ENCODE results near the gene RNF167. TPM values are rescaled to one million over a fixed set of nuclear protein-coding genes. Genes with fewer than 3 reads are reported as not detected.
A peak's percentile ranks its signal among the peaks of the same experiment; 100 is the strongest.

The RNF167 gene
- total RNA-seq, 1 donor from 2014 or later, result 44.1 TPM

DNA sequence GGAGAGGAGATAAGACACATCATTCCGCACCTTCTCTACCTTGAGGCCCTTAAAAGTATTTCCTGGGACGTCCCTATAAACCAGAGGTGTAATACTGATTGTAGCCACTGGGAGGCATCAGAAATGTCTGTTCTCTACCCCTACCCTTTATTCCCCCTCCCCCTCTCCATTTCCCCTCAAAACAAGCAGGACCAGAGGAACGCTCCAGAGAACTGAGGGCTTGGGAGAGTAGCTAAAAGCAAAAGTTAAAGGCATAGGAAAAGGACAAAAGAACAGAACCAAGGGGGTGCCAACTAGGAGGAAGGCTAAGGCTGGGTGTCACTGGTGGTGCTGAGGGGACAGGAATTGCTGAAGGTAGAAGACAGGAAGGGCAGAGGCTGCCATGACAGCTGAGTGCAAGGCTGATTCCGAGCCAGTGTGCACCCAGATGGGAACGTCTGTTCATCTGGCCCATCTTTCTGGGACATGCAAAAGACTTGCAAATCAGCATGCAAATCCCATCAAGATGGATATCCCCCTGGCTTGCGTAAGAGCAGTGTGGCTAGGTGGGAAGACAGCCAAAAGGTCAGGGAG lies 40.7 kb downstream of the RNF167 start:
- H3K27me3 ChIP-seq (ENCODE audit: control insufficient read depth, insufficient read depth, low read length), result no peaks in the 10 kb centered on the region
- TF ChIP-seq, protein P1, sequence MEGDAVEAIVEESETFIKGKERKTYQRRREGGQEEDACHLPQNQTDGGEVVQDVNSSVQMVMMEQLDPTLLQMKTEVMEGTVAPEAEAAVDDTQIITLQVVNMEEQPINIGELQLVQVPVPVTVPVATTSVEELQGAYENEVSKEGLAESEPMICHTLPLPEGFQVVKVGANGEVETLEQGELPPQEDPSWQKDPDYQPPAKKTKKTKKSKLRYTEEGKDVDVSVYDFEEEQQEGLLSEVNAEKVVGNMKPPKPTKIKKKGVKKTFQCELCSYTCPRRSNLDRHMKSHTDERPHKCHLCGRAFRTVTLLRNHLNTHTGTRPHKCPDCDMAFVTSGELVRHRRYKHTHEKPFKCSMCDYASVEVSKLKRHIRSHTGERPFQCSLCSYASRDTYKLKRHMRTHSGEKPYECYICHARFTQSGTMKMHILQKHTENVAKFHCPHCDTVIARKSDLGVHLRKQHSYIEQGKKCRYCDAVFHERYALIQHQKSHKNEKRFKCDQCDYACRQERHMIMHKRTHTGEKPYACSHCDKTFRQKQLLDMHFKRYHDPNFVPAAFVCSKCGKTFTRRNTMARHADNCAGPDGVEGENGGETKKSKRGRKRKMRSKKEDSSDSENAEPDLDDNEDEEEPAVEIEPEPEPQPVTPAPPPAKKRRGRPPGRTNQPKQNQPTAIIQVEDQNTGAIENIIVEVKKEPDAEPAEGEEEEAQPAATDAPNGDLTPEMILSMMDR (IDR thresholded peaks at IDR 0.05; ENCODE audit: insufficient read depth, low read length, poor library complexity, severe bottlenecking), result peak; percentile 71
- DNase-seq (ENCODE audit: low read depth), result no peak
- H3K4me3 ChIP-seq (ENCODE audit: low read depth, low read length), result no peak overlapping the region
- peaks cover 3% of the 10 kb centered on the region for H3K36me3 ChIP-seq (ENCODE audit: control insufficient read depth, insufficient read depth, low read length)

DNA sequence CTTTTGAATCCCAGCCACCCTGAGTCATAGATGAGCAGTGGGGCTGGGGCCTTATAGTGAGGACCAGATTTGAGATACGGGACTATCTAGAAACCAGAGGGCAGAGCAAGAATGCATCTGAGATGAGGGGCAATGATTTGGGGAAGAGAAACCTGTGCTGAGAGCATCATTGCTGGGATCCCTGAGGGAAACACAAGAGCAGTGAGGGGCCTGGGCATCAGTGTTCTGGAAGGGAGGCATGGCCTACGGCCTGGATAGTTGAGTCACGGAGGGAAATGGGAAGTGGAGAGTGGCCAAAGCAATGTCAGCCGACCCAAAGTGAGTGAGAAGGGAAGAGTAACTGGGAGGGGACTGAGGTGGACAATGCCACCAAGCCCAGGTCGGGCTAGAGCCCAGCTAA lies 42.2 kb downstream of the RNF167 start:
- Histone ChIP-seq H3K4me3 (ENCODE audit: low read depth, low read length) (no peak overlapping the region), H3K36me3 (ENCODE audit: control insufficient read depth, insufficient read depth, low read length) (peaks cover 3% of the 10 kb centered on the region), H3K27me3 (ENCODE audit: control insufficient read depth, insufficient read depth, low read length) (no peaks in the 10 kb centered on the region)
- TF ChIP-seq, protein P1 (IDR thresholded peaks at IDR 0.05; ENCODE audit: insufficient read depth, low read length, poor library complexity, severe bottlenecking), result no peak
- no peak for DNase-seq (ENCODE audit: low read depth)

DNA sequence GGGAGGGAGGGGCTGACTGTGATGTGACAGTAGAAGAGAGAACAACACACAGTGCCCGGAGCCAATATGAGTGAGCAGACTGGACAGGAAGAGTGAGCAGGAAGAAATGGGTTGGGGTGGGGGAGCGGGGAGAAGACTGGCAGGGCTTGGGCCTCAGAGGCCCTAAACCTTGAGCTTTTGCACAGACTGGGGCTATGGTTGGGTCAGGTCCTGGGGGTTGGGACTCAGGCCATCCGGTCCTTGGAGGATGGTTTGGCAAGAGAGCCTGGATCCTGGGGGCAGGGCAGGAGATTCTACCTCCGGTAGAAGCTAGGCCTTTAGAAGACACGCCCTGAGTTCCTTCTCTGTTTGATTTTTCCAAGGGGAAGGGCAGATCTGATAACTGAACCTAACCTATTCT lies 46.3 kb downstream of the RNF167 start:
- TF ChIP-seq, protein P1 (IDR thresholded peaks at IDR 0.05; ENCODE audit: insufficient read depth, low read length, poor library complexity, severe bottlenecking), result no peak
- Histone ChIP-seq H3K4me3 (ENCODE audit: low read depth, low read length) (peak overlapping the region; percentile 66), H3K27me3 (ENCODE audit: control insufficient read depth, insufficient read depth, low read length) (no peaks in the 10 kb centered on the region), H3K36me3 (ENCODE audit: control insufficient read depth, insufficient read depth, low read length) (no peaks in the 10 kb centered on the region)
- no peak for DNase-seq (ENCODE audit: low read depth)

DNA sequence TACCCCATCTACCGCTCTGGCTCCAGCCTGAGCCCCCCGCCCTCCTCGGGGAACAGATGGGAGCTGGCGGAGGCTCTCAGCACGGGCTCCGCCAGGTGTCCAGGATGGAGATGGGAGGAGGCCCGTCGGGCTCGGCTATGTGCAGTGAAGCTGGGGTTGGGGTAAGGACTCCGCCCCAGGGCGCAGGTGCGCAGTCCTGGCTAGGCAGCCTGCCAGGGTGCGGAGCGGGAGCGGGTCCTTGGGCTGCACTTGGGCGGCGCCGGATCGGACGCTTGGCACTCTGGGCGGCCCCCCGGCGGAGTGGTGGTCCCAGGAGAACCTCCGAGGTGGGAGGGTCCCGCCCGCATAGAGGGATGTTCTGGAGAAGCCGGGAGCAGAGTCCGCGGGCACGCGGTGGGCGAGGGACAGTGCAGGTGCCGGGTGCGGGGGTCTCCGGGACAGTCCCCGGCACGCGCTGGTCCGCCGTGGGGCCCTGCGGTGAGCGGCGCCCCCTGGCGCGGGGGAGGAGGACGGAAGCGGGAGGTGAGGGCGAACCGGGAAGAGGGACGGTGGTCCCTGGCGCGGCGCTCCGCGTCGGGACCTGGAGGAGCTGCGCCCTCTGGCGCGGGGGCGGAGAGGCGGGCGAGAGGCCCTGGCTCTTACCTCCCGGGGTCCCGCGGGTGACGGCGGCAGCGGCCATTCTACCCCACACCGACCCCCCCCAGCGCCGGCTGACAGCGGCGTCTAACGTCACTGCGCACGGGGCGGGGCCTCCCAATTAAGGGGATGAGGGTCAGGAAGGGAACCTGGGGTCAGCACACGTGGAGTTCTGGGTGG lies 47.1 kb downstream of the RNF167 start, which contains the start of gene CAMTA2:
Gene CAMTA2 (minus strand): TSS at position 725 of the 816 bp plus-strand sequence. CDS start 1,453 bp downstream, outside the sequence.
- no peak for DNase-seq (ENCODE audit: low read depth)
- H3K36me3 ChIP-seq (ENCODE audit: control insufficient read depth, insufficient read depth, low read length), result no peaks in the 10 kb centered on the region
- H3K27me3 ChIP-seq (ENCODE audit: control insufficient read depth, insufficient read depth, low read length), result no peaks in the 10 kb centered on the region
- TF ChIP-seq, protein P1 (IDR thresholded peaks at IDR 0.05; ENCODE audit: insufficient read depth, low read length, poor library complexity, severe bottlenecking), result peak; percentile 44
- peak within 1 kb of the TSS; percentile 66 for H3K4me3 ChIP-seq (ENCODE audit: low read depth, low read length)

DNA sequence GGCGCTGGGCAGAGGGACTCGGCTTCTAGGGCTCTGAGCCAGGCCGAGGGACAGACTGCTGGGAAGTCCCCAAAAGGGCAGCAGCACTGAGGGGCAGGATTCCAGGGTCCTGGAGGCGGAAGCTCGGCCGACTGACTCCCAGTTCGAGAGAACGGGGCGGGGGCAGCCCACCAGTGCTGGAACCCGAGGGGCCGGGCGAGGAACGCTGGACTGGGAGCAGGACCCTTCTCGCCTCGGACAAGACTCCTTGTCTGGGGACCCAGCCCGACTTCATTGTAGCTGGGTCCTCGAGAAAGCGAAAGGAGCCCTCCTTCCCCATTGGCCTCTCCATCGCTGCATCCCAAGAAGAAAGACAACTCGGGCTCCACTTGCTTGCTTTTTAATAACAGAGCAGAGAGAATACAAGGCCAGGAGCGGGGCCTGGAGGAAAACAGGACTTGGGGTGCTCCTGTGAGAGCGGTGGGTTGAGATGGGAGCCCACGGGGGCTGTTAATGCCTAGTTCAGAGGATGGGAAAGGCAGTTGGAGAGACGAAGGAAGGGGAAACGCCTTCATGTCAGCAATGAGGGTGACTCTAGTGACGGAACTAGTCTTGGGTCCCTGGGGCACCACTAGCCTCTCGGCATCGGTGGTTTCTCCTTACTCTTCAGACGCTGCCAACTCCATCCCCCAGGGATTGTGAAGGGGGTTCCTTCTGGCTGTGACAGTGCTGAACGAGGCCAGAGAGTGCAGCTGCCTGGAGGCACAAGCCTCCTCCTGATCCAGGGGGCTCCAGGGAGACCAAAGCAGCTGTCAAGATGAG lies 47.9 kb downstream of the RNF167 start:
- Histone ChIP-seq H3K4me3 (ENCODE audit: low read depth, low read length) (peak overlapping the region; percentile 66), H3K36me3 (ENCODE audit: control insufficient read depth, insufficient read depth, low read length) (no peaks in the 10 kb centered on the region), H3K27me3 (ENCODE audit: control insufficient read depth, insufficient read depth, low read length) (no peaks in the 10 kb centered on the region)
- no peak for DNase-seq (ENCODE audit: low read depth)
- TF ChIP-seq, protein P1 (IDR thresholded peaks at IDR 0.05; ENCODE audit: insufficient read depth, low read length, poor library complexity, severe bottlenecking), result no peak

All from kidney epithelial cell (primary cell).